Fibroblast of skin of scalp (primary cell): ENCODE data around the gene MMP14. TPM values are rescaled to one million over a fixed set of nuclear protein-coding genes. Genes with fewer than 3 reads are reported as not detected.
"Not testable (repeated sequence)": the region's sequence is repeated elsewhere in the genome, so short reads cannot be mapped to it uniquely, and the experiment has no call there.

Experiments used
- DNase-seq: peaks from one replicate; pipeline ENCODE4 v3.0.0-alpha.2; 2013
- polyA plus RNA-seq, 2 experiments: library from polyadenylated mRNA; unstranded; fragments of 120-200 nt; gene quantifications; one replicate each; pipeline ENCODE4 v1.2.1, GENCODE V29; 2013; ENCODE audit not compliant: insufficient read length in 2 of 2

MMP14 gene
- 435 TPM for polyA plus RNA-seq (2013, experiment 1 of 2; ENCODE audit: insufficient read length)
- 422 TPM for polyA plus RNA-seq (2013, experiment 2 of 2; ENCODE audit: insufficient read length)

GRCh38 chr14:22836301-22837113 is at the start of gene MMP14:
MMP14 (plus strand) TSS chr14:22836585; CDS start chr14:22836818, 233 bp downstream.
- DNase-seq: peak; percentile 94

- DNase-seq: no peak
Observed at GRCh38 chr14:22786685-22787084, 49.7 kb upstream of the MMP14 start.

- peak; percentile 42 for DNase-seq
Observed at GRCh38 chr14:22791301-22791700, 45.1 kb upstream of the MMP14 start.

GRCh38 chr14:22792158-22792557 is 44.2 kb upstream of the MMP14 start:
- DNase-seq: no peak

GRCh38 chr14:22793550-22793949 is 42.8 kb upstream of the MMP14 start:
- DNase-seq: not testable (repeated sequence)

GRCh38 chr14:22793976-22794375 is 42.4 kb upstream of the MMP14 start:
- no peak for DNase-seq

GRCh38 chr14:22794551-22794951 is 41.8 kb upstream of the MMP14 start:
- DNase-seq: no peak

GRCh38 chr14:22796087-22796707 is 40.2 kb upstream of the MMP14 start:
- DNase-seq: no peak

- no peak for DNase-seq
Observed at GRCh38 chr14:22797017-22797917, 39.1 kb upstream of the MMP14 start.

- DNase-seq: no peak
Observed at GRCh38 chr14:22798528-22798927, 37.9 kb upstream of the MMP14 start.

- DNase-seq: no peak
Observed at GRCh38 chr14:22800346-22800745, 36.0 kb upstream of the MMP14 start.

GRCh38 chr14:22801716-22802115 is 34.7 kb upstream of the MMP14 start:
- no peak for DNase-seq

GRCh38 chr14:22802860-22803686 is 33.3 kb upstream of the MMP14 start:
- DNase-seq: no peak

- no peak for DNase-seq
Observed at GRCh38 chr14:22803687-22803974, 32.8 kb upstream of the MMP14 start.

GRCh38 chr14:22805235-22805634 is 31.1 kb upstream of the MMP14 start:
- DNase-seq: not testable (repeated sequence)

GRCh38 chr14:22807432-22808087 is 28.8 kb upstream of the MMP14 start:
- no peak for DNase-seq

- no peak for DNase-seq
Observed at GRCh38 chr14:22808388-22809209, 27.8 kb upstream of the MMP14 start.

GRCh38 chr14:22811722-22812121 is 24.7 kb upstream of the MMP14 start:
- DNase-seq: no peak

GRCh38 chr14:22812744-22813143 is 23.6 kb upstream of the MMP14 start:
- no peak for DNase-seq

GRCh38 chr14:22813145-22813544 is 23.2 kb upstream of the MMP14 start:
- DNase-seq: no peak

- no peak for DNase-seq
Observed at GRCh38 chr14:22814373-22814772, 22.0 kb upstream of the MMP14 start.
